Thyroid gland (tissue), 4 donors: ENCODE measurements around the gene IL4R. TPM values are rescaled to one million over a fixed set of nuclear protein-coding genes. Genes with fewer than 3 reads are reported as not detected.

Experiments used
- DNase-seq, 2 donors: peaks; one replicate each; pipeline ENCODE4 v3.0.0-alpha.2; 2019
- H3K27ac ChIP-seq, 3 donors: fragments of 200-600 bp; sonication (generic); 1 replicate in 2 of 3; 2 replicates in 1 of 3; pipeline ENCODE4 v1.5.1; 2016 to 2019; ENCODE audit warnings: mild to moderate bottlenecking in 1 of 3, moderate library complexity in 1 of 3
- H3K27me3 ChIP-seq: fragments of 200-600 bp; sonication (generic); one replicate; pipeline ENCODE4 v1.5.1; 2019
- H3K36me3 ChIP-seq, 2 donors: fragments of 200-600 bp; sonication (generic); one replicate each; pipeline ENCODE4 v1.5.1; 2016 to 2019
- H3K4me1 ChIP-seq, 2 donors: fragments of 200-600 bp; sonication (generic); one replicate each; pipeline ENCODE4 v1.5.1; 2017 to 2019
- H3K4me3 ChIP-seq, 3 donors: fragments of 200-600 bp; sonication (generic); replicated peaks in 1 of 3; 1 replicate in 2 of 3; 2 replicates in 1 of 3; pipeline ENCODE4 v1.5.1; 2016; ENCODE audit warnings: mild to moderate bottlenecking in 1 of 3
- H3K9me3 ChIP-seq: fragments of 200-600 bp; sonication (generic); one replicate; pipeline ENCODE4 v1.5.1; 2017
- CTCF ChIP-seq, 6 experiments: fragments of 200-600 bp in 3 of 6; fragments of 450-650 bp in 3 of 6; sonication (generic) in 3 of 6; IDR thresholded peaks; one replicate each; pipeline ENCODE4 v1.5.1; 2016 to 2019; ENCODE audit warnings: antibody characterized with exemption in 6 of 6, mild to moderate bottlenecking in 2 of 6, inconsistent platforms in 1 of 6, moderate library complexity in 1 of 6
- POLR2A ChIP-seq, 2 donors: fragments of 450-650 bp; IDR thresholded peaks; one replicate each; pipeline ENCODE4 v1.6.1; 2017; ENCODE audit warnings: antibody characterized with exemption in 2 of 2, mild to moderate bottlenecking in 2 of 2, moderate library complexity in 1 of 2
- WGBS, 2 donors: methylation state at CpG; one replicate each; pipeline ENCODE4 v1.1.5; 2017; 5-methylcytosine and 5-hydroxymethylcytosine counted together
- intact Hi-C: fragments of 100-400 bp; cut with DNase I; formaldehyde crosslinking; loops from one replicate; pipeline ENCODE4 v1.15.1; 2023
- total RNA-seq, 4 donors: library from RNA; depleted of rRNA; stranded (reverse); fragments of >200 nt; gene quantifications; one replicate each; pipeline ENCODE4 v1.2.3, GENCODE V29; 2016

IL4R gene
- total RNA-seq, 4 donors from 2014 or later, result 18.5 to 42.5 (median 21.7) TPM

GRCh38 chr16:27398894-27399853 is 85.4 kb downstream of the IL4R start:
- intact Hi-C loops, result no loop called here
- H3K4me3 ChIP-seq, result no peak overlapping the region
- DNase-seq, result no peak
- no peaks in the 10 kb centered on the region for H3K27me3 ChIP-seq
- H3K27ac ChIP-seq, result no peak overlapping the region
- H3K4me1 ChIP-seq, result peaks cover 0 to 16% of the 10 kb centered on the region in 2 donors
- 80 to 88% methylated on average over 8 of the region's 8 CpGs for WGBS, 2 donors
- H3K9me3 ChIP-seq, result no peaks in the 10 kb centered on the region
- TF ChIP-seq CTCF (IDR thresholded peaks at IDR 0.05) (no peak), POLR2A (IDR thresholded peaks at IDR 0.05) (no peak)
- no peaks in the 10 kb centered on the region for H3K36me3 ChIP-seq

DNA sequence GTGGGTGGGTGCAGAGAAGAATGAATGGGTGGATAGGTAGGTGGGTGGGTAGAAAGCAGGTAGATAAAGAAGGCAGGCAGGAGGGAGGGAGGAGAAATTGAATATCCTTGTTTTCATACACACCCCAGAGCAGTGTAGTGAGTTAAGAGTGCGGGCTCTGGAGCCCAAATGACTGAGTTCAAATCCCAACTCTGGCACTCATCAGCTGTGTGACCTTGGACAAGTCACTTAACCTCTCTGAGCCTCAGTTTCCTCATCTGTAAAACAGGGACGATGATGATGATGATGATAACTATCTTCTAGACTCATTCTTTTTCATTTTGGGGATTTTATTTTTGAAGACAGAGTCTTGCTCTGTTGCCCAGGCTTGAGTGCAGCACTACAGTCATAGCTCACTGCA is 86.2 kb downstream of the IL4R start:
- Histone ChIP-seq H3K4me1 (peaks cover 0 to 16% of the 10 kb centered on the region in 2 donors), H3K27ac (no peak overlapping the region), H3K4me3 (no peak overlapping the region), H3K9me3 (no peaks in the 10 kb centered on the region), H3K36me3 (no peaks in the 10 kb centered on the region), H3K27me3 (no peaks in the 10 kb centered on the region)
- WGBS, 2 donors, result 95 to 100% methylated on average over 2 of the region's 2 CpGs
- DNase-seq, result no peak
- intact Hi-C loops, result no loop called here
- TF ChIP-seq CTCF (IDR thresholded peaks at IDR 0.05) (no peak), POLR2A (IDR thresholded peaks at IDR 0.05) (no peak)

- intact Hi-C loops, result no loop called here
- TF ChIP-seq CTCF (IDR thresholded peaks at IDR 0.05), result no peak
- no peak for TF ChIP-seq POLR2A (IDR thresholded peaks at IDR 0.05)
- DNase-seq, result no peak
- Histone ChIP-seq H3K9me3 (no peaks in the 10 kb centered on the region), H3K4me1 (peaks cover 0 to 16% of the 10 kb centered on the region in 2 donors), H3K36me3 (no peaks in the 10 kb centered on the region), H3K27me3 (no peaks in the 10 kb centered on the region), H3K27ac (no peak overlapping the region), H3K4me3 (no peak overlapping the region)
- WGBS, 2 donors, result 38 to 44% methylated on average over 11 of the region's 11 CpGs
These were observed 87.2 kb downstream of the IL4R start for GRCh38 chr16:27400751-27401620.

GRCh38 chr16:27401768-27402568 is 88.2 kb downstream of the IL4R start, which contains the start of gene IL21R:
IL21R (plus strand) TSS chr16:27402174; CDS start chr16:27430072, 27,898 bp downstream.
- Histone ChIP-seq H3K4me3 (no peak within 1 kb of the TSS), H3K36me3 (no peaks in the 10 kb centered on the region), H3K27ac (no peak within 1 kb of the TSS), H3K4me1 (peaks cover 0 to 16% of the 10 kb centered on the region in 2 donors), H3K9me3 (no peaks in the 10 kb centered on the region), H3K27me3 (no peaks in the 10 kb centered on the region)
- 20 to 33% methylated on average over 18 to 20 of the region's 23 CpGs for WGBS, 2 donors
- TF ChIP-seq CTCF (IDR thresholded peaks at IDR 0.05) (no peak), POLR2A (IDR thresholded peaks at IDR 0.05) (no peak)
- intact Hi-C loops, result no loop called here
- DNase-seq, result peak; percentile 32 to 38
